H1 (cell line): Measurements from ENCODE around the gene COL10A1. TPM values are rescaled to one million over a fixed set of nuclear protein-coding genes. Genes with fewer than 3 reads are reported as not detected.

Experiments
- CTCF ChIA-PET: fragments of 300-600 bp; sonication (Branson Sonifier 250); formaldehyde crosslinking; loops from one replicate; lab custom pipeline; 2021; ENCODE audit not compliant: partially characterized antibody; lab: Charles Lee
- POLR2A ChIA-PET: fragments of 300-600 bp; sonication (Branson Sonifier 250); formaldehyde crosslinking; loops from one replicate; lab custom pipeline; 2021; ENCODE audit warnings: inconsistent platforms; ENCODE audit not compliant: partially characterized antibody; lab: Charles Lee
- DNase-seq, 2 experiments: peaks; one replicate each; pipeline versions ENCODE4 v3.0.0 to v3.0.0-alpha.2; 2010 to 2022; ENCODE audit warnings: low spot score in 2 of 2, low read depth in 1 of 2, mixed read lengths in 1 of 2
- FAIRE-seq: peaks from 2 replicates; lab custom pipeline; 2011; peaks lifted over from hg19 to GRCh38; lab: Jason Lieb, UNC
- H2AFZ ChIP-seq: 2 replicates; pipeline ENCODE4 v1.8.1; 2012; ENCODE audit warnings: low read length, inconsistent platforms
- H2AK5ac ChIP-seq: 2 replicates; pipeline ENCODE4 v1.6.1; 2013; ENCODE audit warnings: low read depth, low read length
- H2BK120ac ChIP-seq: replicated peaks from 2 replicates; pipeline ENCODE3; 2013; ENCODE audit warnings: low read depth, low read length, inconsistent platforms
- H2BK12ac ChIP-seq: 2 replicates; pipeline ENCODE4 v1.6.1; 2013; ENCODE audit warnings: low read depth, low read length
- H2BK15ac ChIP-seq: 2 replicates; pipeline ENCODE4 v1.6.1; 2013; ENCODE audit warnings: low read length
- H2BK20ac ChIP-seq: 2 replicates; pipeline ENCODE4 v1.6.1; 2013; ENCODE audit warnings: low read length
- H2BK5ac ChIP-seq: 2 replicates; pipeline ENCODE4 v1.6.1; 2013; ENCODE audit warnings: low read depth, low read length
- H3K14ac ChIP-seq: 2 replicates; pipeline ENCODE4 v1.6.1; 2013; ENCODE audit warnings: inconsistent platforms; ENCODE audit not compliant: insufficient read length
- H3K18ac ChIP-seq: 2 replicates; pipeline ENCODE4 v1.6.1; 2013; ENCODE audit warnings: low read length; ENCODE audit errors: extremely low read depth
- H3K23ac ChIP-seq: 2 replicates; pipeline ENCODE4 v1.6.1; 2013; ENCODE audit warnings: inconsistent platforms; ENCODE audit not compliant: insufficient read length
- H3K23me2 ChIP-seq: 2 replicates; pipeline ENCODE4 v1.6.1; 2013; ENCODE audit warnings: low read depth, low read length
- H3K27ac ChIP-seq: 2 replicates; pipeline ENCODE4 v1.6.1; 2011; ENCODE audit warnings: low read depth, low read length, inconsistent platforms
- H3K27me3 ChIP-seq, 4 experiments: replicated peaks in 1 of 4; 1 replicate in 1 of 4; 2 replicates in 3 of 4; pipeline versions ENCODE4 v1.6.1 to v1.8.1; 2011 to 2013; ENCODE audit warnings: low read length in 3 of 4, mild to moderate bottlenecking in 3 of 4, inconsistent platforms in 2 of 4, mixed read lengths in 2 of 4, moderate library complexity in 1 of 4; ENCODE audit not compliant: control insufficient read depth in 3 of 4, insufficient read depth in 3 of 4; ENCODE audit errors: extremely low read depth in 1 of 4
- H3K36me3 ChIP-seq, 4 experiments: 2 replicates each; pipeline versions ENCODE4 v1.6.1 to v1.8.1; 2011 to 2013; ENCODE audit warnings: mild to moderate bottlenecking in 4 of 4, low read length in 3 of 4, moderate library complexity in 2 of 4, control low read depth in 1 of 4, inconsistent platforms in 1 of 4; ENCODE audit not compliant: insufficient read depth in 4 of 4, control insufficient read depth in 2 of 4
- H3K4ac ChIP-seq: replicated peaks from 2 replicates; pipeline ENCODE3; 2013; ENCODE audit warnings: low read length, low read depth, mixed read lengths, inconsistent platforms; ENCODE audit not compliant: insufficient read length
- H3K4me1 ChIP-seq, 4 experiments: replicated peaks in 1 of 4; 1 replicate in 1 of 4; 2 replicates in 3 of 4; pipeline versions ENCODE4 v1.6.1 to v1.8.1; 2011 to 2013; ENCODE audit warnings: low read length in 3 of 4, inconsistent platforms in 2 of 4, mixed read lengths in 1 of 4; ENCODE audit not compliant: insufficient read depth in 4 of 4, control insufficient read depth in 3 of 4
- H3K4me2 ChIP-seq, 2 experiments: 2 replicates each; pipeline versions ENCODE4 v1.6.1 to v1.8.1; 2011 to 2013; ENCODE audit warnings: low read depth in 2 of 2, low read length in 2 of 2, control low read depth in 1 of 2, inconsistent platforms in 1 of 2, mild to moderate bottlenecking in 1 of 2; ENCODE audit not compliant: insufficient read depth in 1 of 2
- H3K4me3 ChIP-seq, 4 experiments: fragments of 200-600, 300-600 bp in 1 of 4; sonication (generic), shearing (Covaris generic), sonication (Bioruptor Twin) in 1 of 4; 2 replicates each; pipeline versions ENCODE4 v1.5.1 to v1.8.1; 2011 to 2016; ENCODE audit warnings: low read length in 4 of 4, low read depth in 3 of 4, control low read depth in 2 of 4, inconsistent platforms in 2 of 4, mild to moderate bottlenecking in 2 of 4, mixed read lengths in 1 of 4, moderate library complexity in 1 of 4; ENCODE audit not compliant: insufficient read depth in 2 of 4; ENCODE audit errors: extremely low read depth in 1 of 4
- H3K56ac ChIP-seq: replicated peaks from 2 replicates; pipeline ENCODE3; 2013; ENCODE audit warnings: low read depth, mild to moderate bottlenecking, mixed read lengths, low read length, inconsistent platforms; ENCODE audit not compliant: insufficient read length
- H3K79me1 ChIP-seq: 2 replicates; pipeline ENCODE4 v1.6.1; 2013; ENCODE audit warnings: low read depth, low read length, control low read depth
- H3K79me2 ChIP-seq, 2 experiments: 2 replicates each; pipeline versions ENCODE4 v1.6.1 to v1.8.1; 2012 to 2013; ENCODE audit warnings: low read length in 2 of 2, mild to moderate bottlenecking in 2 of 2, inconsistent platforms in 1 of 2; ENCODE audit not compliant: insufficient read depth in 2 of 2, control insufficient read depth in 1 of 2
- H3K9ac ChIP-seq, 4 experiments: replicated peaks in 1 of 4; 1 replicate in 1 of 4; 2 replicates in 3 of 4; pipeline versions ENCODE4 v1.6.1 to v1.8.1; 2011 to 2013; ENCODE audit warnings: low read depth in 3 of 4, low read length in 3 of 4, control low read depth in 2 of 4, mild to moderate bottlenecking in 2 of 4, moderate library complexity in 2 of 4, inconsistent platforms in 1 of 4; ENCODE audit errors: extremely low read depth in 1 of 4
- H3K9me3 ChIP-seq, 2 experiments: 2 replicates each; pipeline versions ENCODE4 v1.6.1 to v1.8.1; 2012 to 2013; ENCODE audit warnings: mild to moderate bottlenecking in 2 of 2, moderate library complexity in 2 of 2, control low read depth in 1 of 2, inconsistent platforms in 1 of 2, low read depth in 1 of 2, low read length in 1 of 2, mixed read lengths in 1 of 2; ENCODE audit not compliant: insufficient read depth in 2 of 2
- H4K20me1 ChIP-seq, 2 experiments: replicated peaks in 1 of 2; 2 replicates each; pipeline versions ENCODE3 to v1.8.1; 2011 to 2013; ENCODE audit warnings: inconsistent platforms in 2 of 2, low read length in 2 of 2, mild to moderate bottlenecking in 1 of 2; ENCODE audit not compliant: insufficient read depth in 2 of 2, control insufficient read depth in 1 of 2
- H4K5ac ChIP-seq: 2 replicates; pipeline ENCODE4 v1.6.1; 2013; ENCODE audit warnings: low read length, low read depth, mixed read lengths, inconsistent platforms; ENCODE audit not compliant: insufficient read length
- H4K8ac ChIP-seq: 2 replicates; pipeline ENCODE4 v1.8.0; 2013; ENCODE audit warnings: mild to moderate bottlenecking, moderate library complexity, low read length, inconsistent platforms; ENCODE audit not compliant: insufficient read depth; ENCODE audit errors: extremely low read depth
- H4K91ac ChIP-seq: replicated peaks from 2 replicates; pipeline ENCODE3; 2013; ENCODE audit warnings: low read length, mixed read lengths, inconsistent platforms; ENCODE audit not compliant: insufficient read length
- polyA plus RNA-seq, 7 experiments: library from polyadenylated mRNA; depleted of rRNA in 3 of 7; stranded (reverse) in 5 of 7; unstranded in 2 of 7; fragments of >200 nt in 5 of 7; fragments of 200-250 nt in 2 of 7; gene quantifications; 1 replicate in 5 of 7; 2 replicates in 1 of 7; 4 replicates in 1 of 7; pipeline versions ENCODE4 v1.2.1 to v1.2.3, GENCODE V29; 2011 to 2013; ENCODE audit warnings: missing spikeins in 2 of 7, mixed read lengths in 2 of 7
- total RNA-seq: library from RNA; stranded (reverse); fragmentation: NEBNext Ultra II Directional; extraction: Animal tissue kit (Norgen Biotek cat#: 25700); gene quantifications from 2 replicates; pipeline ENCODE4 v1.2.1, GENCODE V29; 2021
- TF ChIP-seq, protein P1 (sequence below), 3 experiments: IDR thresholded peaks; 1 replicate in 2 of 3; 2 replicates in 1 of 3; pipeline versions ENCODE4 v1.5.1 to v1.6.1; 2011; ENCODE audit warnings: low read length in 3 of 3, mild to moderate bottlenecking in 3 of 3, inconsistent platforms in 2 of 3, low read depth in 1 of 3, moderate library complexity in 1 of 3; ENCODE audit not compliant: insufficient read depth in 1 of 3; ENCODE audit errors: control extremely low read depth in 1 of 3

Gene COL10A1
- total and polyA plus RNA-seq, 2 of the 8 experiments (the other 6 are each of a cell fraction or from before 2014, with no cell fraction given) = not detected

DNA sequence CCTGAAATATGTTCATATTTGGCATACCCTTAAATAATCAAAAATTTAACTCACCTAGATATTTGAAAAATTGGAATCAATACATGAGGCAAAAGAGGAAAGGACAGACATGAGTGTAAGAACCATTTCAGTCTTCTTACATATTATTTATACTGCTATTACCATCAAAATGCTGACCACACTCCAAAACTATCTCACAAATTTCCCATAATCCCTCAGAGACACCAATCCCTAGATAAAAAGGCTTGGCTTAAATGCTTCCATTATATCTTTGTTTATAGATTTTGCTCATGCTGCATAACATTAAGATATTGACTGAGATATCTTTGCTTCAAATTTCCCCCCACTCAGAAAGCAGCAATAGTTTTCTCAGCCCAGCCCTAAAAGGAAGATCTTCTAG lies 37.0 kb downstream of the COL10A1 start:
- H2BK12ac ChIP-seq = no peak overlapping the region
- H3K14ac ChIP-seq = no peak overlapping the region
- no peak overlapping the region for H3K18ac ChIP-seq
- ChIA-PET POLR2A (interaction anchor here (1.1 kb wide), 1 partner anchor 12 kb away, joined by 5 read pairs; the partner anchor contains the start of gene NT5DC1), CTCF (interaction anchor here (3.5 kb wide), 1 partner anchor 12 kb away, joined by 11 read pairs; no protein-coding TSS in a partner anchor)
- no peak overlapping the region for H3K4ac ChIP-seq
- no peaks in the 10 kb centered on the region for H3K9me3 ChIP-seq
- no peak overlapping the region for H2BK5ac ChIP-seq
- no peak overlapping the region for H3K27ac ChIP-seq
- H4K20me1 ChIP-seq = no peaks in the 10 kb centered on the region
- DNase-seq (no peak), FAIRE-seq (no peak)
- no peak overlapping the region for H2AFZ ChIP-seq
- H3K79me2 ChIP-seq = no peaks in the 10 kb centered on the region
- no peaks in the 10 kb centered on the region for H3K23me2 ChIP-seq
- H4K91ac ChIP-seq = no peak overlapping the region
- H2AK5ac ChIP-seq = no peak overlapping the region
- no peak overlapping the region for H3K4me3 ChIP-seq
- H3K4me1 ChIP-seq = peaks cover 0 to 5% (median 2%) of the 10 kb centered on the region in 4 experiments; a peak in 3 of 7 replicates
- no peak overlapping the region for H4K8ac ChIP-seq
- H2BK15ac ChIP-seq = no peak overlapping the region
- no peak overlapping the region for H3K23ac ChIP-seq
- no peaks in the 10 kb centered on the region for H3K79me1 ChIP-seq
- H3K9ac ChIP-seq = no peak overlapping the region
- H4K5ac ChIP-seq = no peak overlapping the region
- H2BK120ac ChIP-seq = no peak overlapping the region
- no peak overlapping the region for H2BK20ac ChIP-seq
- H3K4me2 ChIP-seq = no peak overlapping the region
- no peaks in the 10 kb centered on the region for H3K36me3 ChIP-seq
- H3K27me3 ChIP-seq = no peaks in the 10 kb centered on the region
- H3K56ac ChIP-seq = no peak overlapping the region
- TF ChIP-seq, protein P1, sequence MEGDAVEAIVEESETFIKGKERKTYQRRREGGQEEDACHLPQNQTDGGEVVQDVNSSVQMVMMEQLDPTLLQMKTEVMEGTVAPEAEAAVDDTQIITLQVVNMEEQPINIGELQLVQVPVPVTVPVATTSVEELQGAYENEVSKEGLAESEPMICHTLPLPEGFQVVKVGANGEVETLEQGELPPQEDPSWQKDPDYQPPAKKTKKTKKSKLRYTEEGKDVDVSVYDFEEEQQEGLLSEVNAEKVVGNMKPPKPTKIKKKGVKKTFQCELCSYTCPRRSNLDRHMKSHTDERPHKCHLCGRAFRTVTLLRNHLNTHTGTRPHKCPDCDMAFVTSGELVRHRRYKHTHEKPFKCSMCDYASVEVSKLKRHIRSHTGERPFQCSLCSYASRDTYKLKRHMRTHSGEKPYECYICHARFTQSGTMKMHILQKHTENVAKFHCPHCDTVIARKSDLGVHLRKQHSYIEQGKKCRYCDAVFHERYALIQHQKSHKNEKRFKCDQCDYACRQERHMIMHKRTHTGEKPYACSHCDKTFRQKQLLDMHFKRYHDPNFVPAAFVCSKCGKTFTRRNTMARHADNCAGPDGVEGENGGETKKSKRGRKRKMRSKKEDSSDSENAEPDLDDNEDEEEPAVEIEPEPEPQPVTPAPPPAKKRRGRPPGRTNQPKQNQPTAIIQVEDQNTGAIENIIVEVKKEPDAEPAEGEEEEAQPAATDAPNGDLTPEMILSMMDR (IDR thresholded peaks at IDR 0.05; ENCODE audit: control extremely low read depth in 1 of 3, insufficient read depth in 1 of 3, low read depth in 1 of 3, low read length in 3 of 3) = no peak
